ENCODE data around the gene SFXN3. TPM values are rescaled to one million over a fixed set of nuclear protein-coding genes. Genes with fewer than 3 reads are reported as not detected.

Gene SFXN3
- polyA plus RNA-seq, 4 donors: 35.0 to 222 (median 87.5) TPM

- peak in 1 of 2 donors; percentile 42 for DNase-seq
- Histone ChIP-seq H3K36me3 (ENCODE audit: control insufficient read depth in 3 of 3, insufficient read depth in 2 of 3, low read depth in 1 of 3, low read length in 3 of 3) (no peaks in the 10 kb centered on the region), H3K27me3 (ENCODE audit: control insufficient read depth in 3 of 3, insufficient read depth in 3 of 3, low read length in 3 of 3) (peaks cover 0 to 33% (median 15%) of the 10 kb centered on the region in 3 donors), H3K4me3 (ENCODE audit: low read depth in 1 of 3, low read length in 3 of 3) (no peak overlapping the region), H3K9me3 (ENCODE audit: control insufficient read depth in 2 of 2, insufficient read depth in 1 of 2, low read depth in 1 of 2, low read length in 1 of 2) (no peaks in the 10 kb centered on the region), H3K4me1 (ENCODE audit: control insufficient read depth in 3 of 3, insufficient read depth in 2 of 3, low read depth in 1 of 3, low read length in 2 of 3) (peaks cover 0 to 14% (median 0%) of the 10 kb centered on the region in 3 donors), H3K27ac (ENCODE audit: low read depth in 1 of 3, low read length in 2 of 3) (no peak overlapping the region)
- 35 to 61% (median 49%) methylated on average over 3 of the region's 3 CpGs for WGBS, 3 donors
- no peak for FAIRE-seq
Measured at GRCh38 chr10:101070098-101070497, 39.1 kb downstream of the SFXN3 start.

- no peak overlapping the region for H3K4me3 ChIP-seq (ENCODE audit: low read depth in 1 of 3, low read length in 3 of 3)
- 65 to 75% (median 70%) methylated on average over 6 of the region's 6 CpGs for WGBS, 3 donors
- H3K9me3 ChIP-seq (ENCODE audit: control insufficient read depth in 2 of 2, insufficient read depth in 1 of 2, low read depth in 1 of 2, low read length in 1 of 2): no peaks in the 10 kb centered on the region
- no peak overlapping the region for H3K27ac ChIP-seq (ENCODE audit: low read depth in 1 of 3, low read length in 2 of 3)
- peaks cover 0 to 46% (median 21%) of the 10 kb centered on the region in 3 donors for H3K27me3 ChIP-seq (ENCODE audit: control insufficient read depth in 3 of 3, insufficient read depth in 3 of 3, low read length in 3 of 3)
- DNase-seq: no peak
- no peaks in the 10 kb centered on the region for H3K36me3 ChIP-seq (ENCODE audit: control insufficient read depth in 3 of 3, insufficient read depth in 2 of 3, low read depth in 1 of 3, low read length in 3 of 3)
- FAIRE-seq: no peak
- H3K4me1 ChIP-seq (ENCODE audit: control insufficient read depth in 3 of 3, insufficient read depth in 2 of 3, low read depth in 1 of 3, low read length in 2 of 3): peaks cover 0 to 2% (median 0%) of the 10 kb centered on the region in 3 donors
Measured at GRCh38 chr10:101071267-101071884, 40.3 kb downstream of the SFXN3 start.

GRCh38 chr10:101071885-101072433 lies 40.9 kb downstream of the SFXN3 start:
- WGBS, 3 donors: 65 to 83% (median 80%) methylated on average over 7 of the region's 7 CpGs
- H3K36me3 ChIP-seq (ENCODE audit: control insufficient read depth in 3 of 3, insufficient read depth in 2 of 3, low read depth in 1 of 3, low read length in 3 of 3): no peaks in the 10 kb centered on the region
- peaks cover 0 to 51% (median 21%) of the 10 kb centered on the region in 3 donors for H3K27me3 ChIP-seq (ENCODE audit: control insufficient read depth in 3 of 3, insufficient read depth in 3 of 3, low read length in 3 of 3)
- FAIRE-seq (no peak), DNase-seq (no peak)
- no peak overlapping the region for H3K27ac ChIP-seq (ENCODE audit: low read depth in 1 of 3, low read length in 2 of 3)
- no peaks in the 10 kb centered on the region for H3K9me3 ChIP-seq (ENCODE audit: control insufficient read depth in 2 of 2, insufficient read depth in 1 of 2, low read depth in 1 of 2, low read length in 1 of 2)
- H3K4me1 ChIP-seq (ENCODE audit: control insufficient read depth in 3 of 3, insufficient read depth in 2 of 3, low read depth in 1 of 3, low read length in 2 of 3): no peaks in the 10 kb centered on the region
- H3K4me3 ChIP-seq (ENCODE audit: low read depth in 1 of 3, low read length in 3 of 3): no peak overlapping the region

- Histone ChIP-seq H3K36me3 (ENCODE audit: control insufficient read depth in 3 of 3, insufficient read depth in 2 of 3, low read depth in 1 of 3, low read length in 3 of 3) (no peaks in the 10 kb centered on the region), H3K9me3 (ENCODE audit: control insufficient read depth in 2 of 2, insufficient read depth in 1 of 2, low read depth in 1 of 2, low read length in 1 of 2) (no peaks in the 10 kb centered on the region), H3K4me3 (ENCODE audit: low read depth in 1 of 3, low read length in 3 of 3) (no peak overlapping the region), H3K27ac (ENCODE audit: low read depth in 1 of 3, low read length in 2 of 3) (no peak overlapping the region), H3K27me3 (ENCODE audit: control insufficient read depth in 3 of 3, insufficient read depth in 3 of 3, low read length in 3 of 3) (peaks cover 0 to 51% (median 21%) of the 10 kb centered on the region in 3 donors), H3K4me1 (ENCODE audit: control insufficient read depth in 3 of 3, insufficient read depth in 2 of 3, low read depth in 1 of 3, low read length in 2 of 3) (no peaks in the 10 kb centered on the region)
- 45 to 59% (median 55%) methylated on average over 9 of the region's 9 CpGs for WGBS, 3 donors
- FAIRE-seq (no peak), DNase-seq (no peak)
Measured at GRCh38 chr10:101072923-101073322, 41.9 kb downstream of the SFXN3 start.

- WGBS, 3 donors: 5 to 7% (median 6%) methylated on average over 13 of the region's 13 CpGs
- FAIRE-seq (no peak), DNase-seq (no peak)
- Histone ChIP-seq H3K27me3 (ENCODE audit: control insufficient read depth in 3 of 3, insufficient read depth in 3 of 3, low read length in 3 of 3) (peaks cover 0 to 56% (median 21%) of the 10 kb centered on the region in 3 donors), H3K27ac (ENCODE audit: low read depth in 1 of 3, low read length in 2 of 3) (no peak overlapping the region), H3K4me3 (ENCODE audit: low read depth in 1 of 3, low read length in 3 of 3) (no peak overlapping the region), H3K9me3 (ENCODE audit: control insufficient read depth in 2 of 2, insufficient read depth in 1 of 2, low read depth in 1 of 2, low read length in 1 of 2) (no peaks in the 10 kb centered on the region), H3K36me3 (ENCODE audit: control insufficient read depth in 3 of 3, insufficient read depth in 2 of 3, low read depth in 1 of 3, low read length in 3 of 3) (no peaks in the 10 kb centered on the region), H3K4me1 (ENCODE audit: control insufficient read depth in 3 of 3, insufficient read depth in 2 of 3, low read depth in 1 of 3, low read length in 2 of 3) (no peaks in the 10 kb centered on the region)
Measured at GRCh38 chr10:101073631-101074030, 42.6 kb downstream of the SFXN3 start.

- Histone ChIP-seq H3K4me1 (ENCODE audit: control insufficient read depth in 3 of 3, insufficient read depth in 2 of 3, low read depth in 1 of 3, low read length in 2 of 3) (no peaks in the 10 kb centered on the region), H3K36me3 (ENCODE audit: control insufficient read depth in 3 of 3, insufficient read depth in 2 of 3, low read depth in 1 of 3, low read length in 3 of 3) (no peaks in the 10 kb centered on the region), H3K4me3 (ENCODE audit: low read depth in 1 of 3, low read length in 3 of 3) (no peak overlapping the region), H3K27ac (ENCODE audit: low read depth in 1 of 3, low read length in 2 of 3) (no peak overlapping the region), H3K9me3 (ENCODE audit: control insufficient read depth in 2 of 2, insufficient read depth in 1 of 2, low read depth in 1 of 2, low read length in 1 of 2) (no peaks in the 10 kb centered on the region), H3K27me3 (ENCODE audit: control insufficient read depth in 3 of 3, insufficient read depth in 3 of 3, low read length in 3 of 3) (peaks cover 0 to 70% (median 24%) of the 10 kb centered on the region in 3 donors)
- FAIRE-seq: no peak
- DNase-seq: no peak
- WGBS, 3 donors: 8 to 11% (median 9%) methylated on average over 4 of the region's 4 CpGs
Measured at GRCh38 chr10:101075775-101076174, 44.7 kb downstream of the SFXN3 start.

GRCh38 chr10:101076630-101077029 lies 45.6 kb downstream of the SFXN3 start:
- H3K4me3 ChIP-seq (ENCODE audit: low read depth in 1 of 3, low read length in 3 of 3): no peak overlapping the region
- 71 to 78% (median 74%) methylated on average over 5 of the region's 5 CpGs for WGBS, 3 donors
- H3K36me3 ChIP-seq (ENCODE audit: control insufficient read depth in 3 of 3, insufficient read depth in 2 of 3, low read depth in 1 of 3, low read length in 3 of 3): no peaks in the 10 kb centered on the region
- H3K9me3 ChIP-seq (ENCODE audit: control insufficient read depth in 2 of 2, insufficient read depth in 1 of 2, low read depth in 1 of 2, low read length in 1 of 2): no peaks in the 10 kb centered on the region
- no peak overlapping the region for H3K27ac ChIP-seq (ENCODE audit: low read depth in 1 of 3, low read length in 2 of 3)
- peaks cover 0 to 75% (median 27%) of the 10 kb centered on the region in 3 donors for H3K27me3 ChIP-seq (ENCODE audit: control insufficient read depth in 3 of 3, insufficient read depth in 3 of 3, low read length in 3 of 3)
- no peak for DNase-seq
- FAIRE-seq: no peak
- no peaks in the 10 kb centered on the region for H3K4me1 ChIP-seq (ENCODE audit: control insufficient read depth in 3 of 3, insufficient read depth in 2 of 3, low read depth in 1 of 3, low read length in 2 of 3)

GRCh38 chr10:101079874-101080273 lies 48.8 kb downstream of the SFXN3 start:
- DNase-seq (no peak), FAIRE-seq (no peak)
- Histone ChIP-seq H3K4me1 (ENCODE audit: control insufficient read depth in 3 of 3, insufficient read depth in 2 of 3, low read depth in 1 of 3, low read length in 2 of 3) (no peaks in the 10 kb centered on the region), H3K36me3 (ENCODE audit: control insufficient read depth in 3 of 3, insufficient read depth in 2 of 3, low read depth in 1 of 3, low read length in 3 of 3) (no peaks in the 10 kb centered on the region), H3K9me3 (ENCODE audit: control insufficient read depth in 2 of 2, insufficient read depth in 1 of 2, low read depth in 1 of 2, low read length in 1 of 2) (no peaks in the 10 kb centered on the region), H3K27me3 (ENCODE audit: control insufficient read depth in 3 of 3, insufficient read depth in 3 of 3, low read length in 3 of 3) (peaks cover 0 to 63% (median 22%) of the 10 kb centered on the region in 3 donors), H3K4me3 (ENCODE audit: low read depth in 1 of 3, low read length in 3 of 3) (no peak overlapping the region), H3K27ac (ENCODE audit: low read depth in 1 of 3, low read length in 2 of 3) (no peak overlapping the region)
- WGBS, 3 donors: 50 to 80% (median 79%) methylated on average over 1 of the region's 1 CpG

Measured in small intestine (tissue), 7 donors.